Upper lobe of left lung (tissue), 4 donors: ENCODE measurements around the gene LAMTOR1.

Source experiments
- POLR2A ChIP-seq, 4 donors: fragments of 450-650 bp; IDR thresholded peaks; one replicate each; pipeline ENCODE4 v1.5.1; 2016 to 2017; ENCODE audit warnings: antibody characterized with exemption in 4 of 4, mild to moderate bottlenecking in 2 of 4
- POLR2AphosphoS5 ChIP-seq, 2 donors: sonication (generic); formaldehyde crosslinking; IDR thresholded peaks; one replicate each; pipeline ENCODE4 v1.5.1; 2017; ENCODE audit warnings: antibody characterized with exemption in 2 of 2
- TF ChIP-seq, protein P1 (sequence below), 6 experiments: fragments of 450-650 bp in 4 of 6; fragments of 200-600 bp in 2 of 6; sonication (generic) in 2 of 6; IDR thresholded peaks; one replicate each; pipeline ENCODE4 v1.5.1; 2016 to 2019; ENCODE audit warnings: antibody characterized with exemption in 6 of 6

DNA sequence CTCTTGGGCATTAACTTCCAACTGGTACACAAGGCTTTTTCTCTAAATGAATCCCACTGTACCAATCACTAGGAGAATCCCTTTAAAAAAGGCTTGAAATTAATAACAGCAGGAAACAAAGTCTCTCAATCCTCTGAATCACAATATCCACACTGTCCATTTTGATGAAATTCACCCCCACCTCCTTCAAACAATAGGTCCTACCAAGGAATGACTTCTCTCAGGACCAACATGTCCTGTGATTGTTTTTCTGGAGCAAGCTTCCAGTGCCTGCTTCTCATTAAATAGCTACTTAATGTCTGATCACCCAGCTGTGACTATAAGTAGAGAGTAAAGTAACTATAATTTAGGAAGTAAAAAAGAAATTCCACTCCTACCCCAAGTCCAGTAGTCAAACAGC, 35.8 kb downstream of the LAMTOR1 start:
- TF ChIP-seq, protein P1, sequence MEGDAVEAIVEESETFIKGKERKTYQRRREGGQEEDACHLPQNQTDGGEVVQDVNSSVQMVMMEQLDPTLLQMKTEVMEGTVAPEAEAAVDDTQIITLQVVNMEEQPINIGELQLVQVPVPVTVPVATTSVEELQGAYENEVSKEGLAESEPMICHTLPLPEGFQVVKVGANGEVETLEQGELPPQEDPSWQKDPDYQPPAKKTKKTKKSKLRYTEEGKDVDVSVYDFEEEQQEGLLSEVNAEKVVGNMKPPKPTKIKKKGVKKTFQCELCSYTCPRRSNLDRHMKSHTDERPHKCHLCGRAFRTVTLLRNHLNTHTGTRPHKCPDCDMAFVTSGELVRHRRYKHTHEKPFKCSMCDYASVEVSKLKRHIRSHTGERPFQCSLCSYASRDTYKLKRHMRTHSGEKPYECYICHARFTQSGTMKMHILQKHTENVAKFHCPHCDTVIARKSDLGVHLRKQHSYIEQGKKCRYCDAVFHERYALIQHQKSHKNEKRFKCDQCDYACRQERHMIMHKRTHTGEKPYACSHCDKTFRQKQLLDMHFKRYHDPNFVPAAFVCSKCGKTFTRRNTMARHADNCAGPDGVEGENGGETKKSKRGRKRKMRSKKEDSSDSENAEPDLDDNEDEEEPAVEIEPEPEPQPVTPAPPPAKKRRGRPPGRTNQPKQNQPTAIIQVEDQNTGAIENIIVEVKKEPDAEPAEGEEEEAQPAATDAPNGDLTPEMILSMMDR (IDR thresholded peaks at IDR 0.05) = no peak
- TF ChIP-seq POLR2AphosphoS5 (IDR thresholded peaks at IDR 0.05) (no peak), POLR2A (IDR thresholded peaks at IDR 0.05) (no peak)
